IPS DF 19.7 (cell line): ENCODE results near the gene YY1.

ENCODE experiments used
- DNase-seq: peaks from one replicate; pipeline ENCODE4 v3.0.0-alpha.2; 2013; ENCODE audit warnings: low read depth, low spot score

The YY1 gene

DNA sequence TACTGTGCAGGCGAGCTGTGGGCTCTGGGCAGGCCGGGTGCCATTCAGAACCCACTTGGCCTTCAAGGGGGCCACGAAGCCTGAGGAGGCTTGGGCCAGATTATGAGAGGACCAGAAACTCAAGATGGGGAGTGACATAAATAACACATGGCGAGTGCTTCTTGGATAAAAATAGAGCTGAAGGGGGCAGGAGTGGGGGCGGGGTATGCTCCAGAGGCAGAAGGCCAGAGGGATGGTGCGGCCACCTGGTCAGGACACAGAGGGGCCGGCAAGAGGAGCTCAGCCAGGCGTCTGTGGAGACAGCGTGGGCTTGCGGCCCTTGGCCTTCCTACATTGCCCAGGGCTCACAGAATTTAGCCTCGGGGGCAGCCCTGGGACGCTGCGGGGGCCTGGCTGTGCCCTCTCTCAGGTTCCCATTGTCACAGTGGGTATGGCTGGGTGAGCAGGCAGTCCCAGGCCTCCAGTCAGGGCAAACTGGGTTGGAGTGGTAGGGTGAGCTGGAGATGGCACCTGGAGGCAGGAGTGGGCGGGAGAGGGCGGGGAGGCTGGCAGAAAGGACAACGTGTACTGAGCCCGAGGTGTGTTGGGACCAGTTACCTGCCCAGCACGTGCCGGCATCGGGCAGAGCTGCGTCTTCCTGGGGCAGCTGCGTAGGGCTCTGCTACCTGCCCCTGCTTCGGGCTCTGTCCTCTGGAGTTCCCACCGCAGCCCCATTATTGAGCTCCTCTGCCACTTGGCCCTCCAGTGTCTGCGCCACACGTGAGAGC is 74.7 kb downstream of the YY1 start:
- DNase-seq = no peak

DNA sequence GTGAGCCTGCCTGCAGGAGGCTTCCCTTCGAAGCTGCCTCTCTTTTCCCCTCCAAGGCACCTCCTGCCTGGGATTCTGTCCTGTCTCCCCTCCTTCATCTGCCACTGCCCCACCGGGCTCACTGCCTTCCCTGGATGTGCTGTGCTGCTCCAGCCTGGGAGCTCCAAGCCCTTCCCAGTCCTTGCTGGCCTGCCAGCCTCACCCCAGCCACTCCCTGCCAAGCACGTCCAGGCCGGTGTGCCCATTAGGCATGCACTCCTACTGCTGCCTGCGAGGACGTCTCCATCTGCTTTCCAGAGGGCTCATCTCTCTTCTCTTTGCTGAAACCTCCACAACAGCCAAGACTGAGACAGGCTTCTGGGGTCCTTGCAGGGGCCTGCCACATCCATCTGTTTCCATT is 75.8 kb downstream of the YY1 start:
- DNase-seq = no peak

DNA sequence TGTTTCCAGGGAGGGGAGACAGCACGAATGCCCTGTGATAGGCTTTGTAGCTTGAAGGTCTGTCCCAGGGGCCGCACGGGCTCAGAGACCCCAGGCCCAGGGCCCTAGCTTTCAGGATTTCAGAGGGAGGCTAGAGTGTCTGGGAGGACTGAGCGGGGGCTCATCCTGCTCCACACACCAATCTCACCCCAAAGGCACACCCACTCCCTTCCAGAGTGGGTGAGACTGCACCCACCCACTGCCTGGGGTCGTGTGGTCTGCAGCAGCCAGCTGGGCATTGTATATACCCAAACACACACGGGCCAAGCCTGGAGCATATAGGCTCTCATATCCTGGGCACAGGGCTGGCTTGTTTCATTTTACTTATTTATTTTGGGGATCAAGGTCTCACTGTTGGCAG is 78.4 kb downstream of the YY1 start:
- no peak for DNase-seq

DNA sequence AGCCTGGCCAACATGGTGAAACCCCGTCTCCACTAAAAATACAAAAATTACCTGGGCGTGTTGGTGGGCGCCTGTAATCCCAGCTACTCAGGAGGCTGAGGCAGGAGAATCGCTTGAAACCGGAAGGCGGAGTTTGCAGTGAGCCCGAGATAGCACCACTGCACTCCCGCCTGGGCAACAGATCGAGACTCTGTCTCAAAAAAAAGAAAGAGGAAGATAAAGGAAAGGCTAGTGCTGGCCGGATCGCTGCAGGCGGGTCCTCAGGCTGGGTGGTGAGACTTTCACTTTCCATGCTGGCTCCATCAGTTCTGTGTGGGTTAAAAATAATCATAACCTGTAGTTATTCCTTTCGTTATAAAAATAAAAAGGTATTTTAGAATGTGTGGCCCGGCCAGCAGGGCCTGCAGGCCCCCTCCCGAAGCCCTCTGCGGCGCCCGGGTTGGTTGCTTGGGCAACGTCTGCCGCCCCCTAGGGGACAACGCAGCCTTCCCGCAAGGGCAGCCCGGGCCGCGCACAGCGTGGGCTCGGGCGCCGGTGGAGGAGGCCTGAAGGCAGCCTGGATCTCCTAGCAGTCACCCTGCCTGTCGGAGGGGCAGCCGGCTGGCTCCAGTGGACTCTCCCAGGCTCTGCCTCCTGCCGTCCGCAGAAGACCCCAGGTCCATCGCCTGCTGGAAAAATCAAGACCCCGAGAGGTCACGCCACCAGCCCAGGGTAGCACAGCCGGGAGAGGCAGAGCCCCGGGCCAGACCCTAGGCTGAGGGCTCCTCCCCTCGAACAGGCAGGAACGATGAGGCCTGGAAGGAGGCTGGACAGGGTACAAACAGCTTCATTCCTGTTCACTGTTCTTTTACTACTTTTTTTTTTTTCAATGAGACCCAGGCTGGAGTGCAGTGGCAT is 79.2 kb downstream of the YY1 start:
- no peak for DNase-seq

GRCh38 chr14:100320157-100320856 is 81.4 kb downstream of the YY1 start:
- DNase-seq = no peak

DNA sequence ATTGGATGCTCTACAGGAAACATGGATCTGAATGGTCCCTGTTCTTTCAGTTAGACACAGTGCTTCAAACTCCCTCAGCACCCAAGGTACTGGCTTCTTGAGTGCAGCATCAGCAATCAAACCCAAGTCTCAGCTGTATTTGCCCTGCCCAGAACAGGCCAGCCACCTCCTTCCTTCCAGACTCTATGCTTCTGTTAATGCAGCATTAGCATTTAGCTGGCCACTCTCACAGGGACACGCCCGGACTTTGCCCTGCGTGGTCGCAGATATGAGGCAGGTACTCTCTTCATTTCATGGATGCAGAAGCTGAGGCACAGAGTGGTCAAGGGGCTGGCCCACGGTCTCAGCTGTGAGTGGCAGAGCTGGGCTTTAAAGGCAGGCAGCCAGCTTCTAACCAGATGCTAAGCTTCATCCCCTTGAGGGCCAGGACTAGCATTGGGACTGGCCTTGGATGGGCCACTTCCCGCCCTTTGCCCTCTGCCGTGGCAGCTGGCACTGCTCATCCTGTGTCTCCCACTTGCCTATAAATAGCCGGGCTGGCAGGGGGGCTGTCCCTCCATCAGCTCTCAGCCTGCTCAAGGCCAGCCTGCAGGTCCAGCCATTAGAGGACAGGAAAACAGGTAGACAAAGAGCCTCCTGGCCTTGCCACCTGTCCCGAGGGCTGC is 82.7 kb downstream of the YY1 start:
- DNase-seq = no peak

DNA sequence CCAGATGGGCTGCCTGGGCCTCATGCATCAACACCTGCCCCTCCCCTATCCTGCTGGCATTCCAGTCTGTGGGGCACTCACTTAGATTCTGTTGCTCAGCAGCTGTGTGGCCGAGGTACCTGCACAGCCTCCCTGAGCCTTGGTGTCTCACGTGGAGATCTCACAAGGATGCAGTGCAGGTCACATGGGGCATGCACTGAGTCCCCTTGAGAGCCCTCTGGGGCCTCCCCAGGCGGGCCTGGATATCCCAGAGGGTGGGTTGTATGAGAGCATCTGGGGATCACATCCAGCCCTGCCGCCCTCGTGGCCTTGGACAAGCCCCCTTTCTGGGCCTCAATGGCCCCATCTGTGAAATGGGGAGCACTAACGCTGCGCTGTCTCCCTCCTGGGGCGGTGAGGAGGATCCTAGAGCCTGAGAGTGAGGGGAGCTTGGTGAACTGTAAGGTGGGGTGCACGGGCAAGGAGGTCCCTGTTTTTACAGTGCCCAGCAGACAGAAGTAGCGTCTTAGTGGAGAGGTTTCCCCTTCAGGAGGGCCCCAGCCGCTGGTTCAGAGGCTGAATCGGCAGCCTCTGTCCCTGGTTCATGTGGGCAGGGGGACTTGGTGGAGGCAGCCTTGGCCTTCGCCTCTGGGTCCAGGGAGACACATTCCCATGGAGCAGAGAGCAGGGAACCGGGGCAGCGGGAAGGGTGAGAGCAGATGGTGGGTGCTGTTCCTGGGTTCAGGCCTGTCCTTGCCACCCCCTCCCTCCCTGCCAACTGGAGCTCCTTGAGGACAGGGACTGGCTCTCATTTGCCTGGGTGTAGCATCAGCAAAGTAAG is 83.4 kb downstream of the YY1 start:
- no peak for DNase-seq

GRCh38 chr14:100323121-100323941 is 84.4 kb downstream of the YY1 start, which contains the start of gene SLC25A47:
Gene SLC25A47, plus strand, starts transcription at chr14:100323339. Its CDS starts 76 bp downstream, at chr14:100323415.
- no peak for DNase-seq

- no peak for DNase-seq
These were observed 85.0 kb downstream of the YY1 start for GRCh38 chr14:100323942-100324307.

DNA sequence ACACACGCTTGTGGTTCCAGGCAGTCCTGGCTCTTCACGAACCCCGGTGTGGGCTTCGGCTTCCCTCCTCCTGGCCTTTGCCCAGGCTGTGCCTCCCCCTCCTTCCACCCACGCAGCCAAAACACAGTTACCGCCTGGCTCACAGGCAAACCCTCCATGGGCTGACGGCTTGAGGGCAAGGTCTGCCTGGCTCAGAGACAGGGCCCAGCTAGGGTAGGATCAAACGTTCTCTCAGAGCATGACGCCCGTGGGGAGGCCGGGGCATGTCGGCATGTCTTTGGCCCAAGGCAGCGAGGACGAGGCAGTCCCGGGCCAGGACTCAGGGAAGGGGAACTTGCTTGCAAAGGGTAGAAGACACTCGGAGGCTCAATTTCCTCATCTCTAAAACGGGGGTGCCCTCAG is 86.3 kb downstream of the YY1 start:
- DNase-seq = no peak

DNA sequence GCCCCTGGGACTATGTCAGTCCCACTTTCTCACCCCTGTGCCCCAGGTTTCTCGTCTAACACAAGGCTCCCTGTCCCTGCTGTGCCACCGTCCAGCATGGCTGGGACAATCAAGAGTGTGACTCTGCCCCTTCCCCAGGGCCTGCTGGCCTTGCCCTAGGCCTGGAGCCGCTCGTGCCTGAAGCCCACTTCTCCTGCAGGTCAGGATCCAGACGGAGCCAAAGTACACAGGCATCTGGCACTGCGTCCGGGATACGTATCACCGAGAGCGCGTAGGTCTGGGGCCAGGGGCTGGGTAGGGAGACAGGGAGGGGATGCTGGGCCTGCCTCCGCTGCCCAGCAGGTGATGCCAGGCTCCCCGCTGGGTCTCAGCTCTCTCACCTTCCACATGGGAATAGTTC is 87.0 kb downstream of the YY1 start:
- DNase-seq = no peak

GRCh38 chr14:100327128-100327527 is 88.2 kb downstream of the YY1 start:
- no peak for DNase-seq

GRCh38 chr14:100328495-100329163 is 89.7 kb downstream of the YY1 start:
- DNase-seq = no peak

DNA sequence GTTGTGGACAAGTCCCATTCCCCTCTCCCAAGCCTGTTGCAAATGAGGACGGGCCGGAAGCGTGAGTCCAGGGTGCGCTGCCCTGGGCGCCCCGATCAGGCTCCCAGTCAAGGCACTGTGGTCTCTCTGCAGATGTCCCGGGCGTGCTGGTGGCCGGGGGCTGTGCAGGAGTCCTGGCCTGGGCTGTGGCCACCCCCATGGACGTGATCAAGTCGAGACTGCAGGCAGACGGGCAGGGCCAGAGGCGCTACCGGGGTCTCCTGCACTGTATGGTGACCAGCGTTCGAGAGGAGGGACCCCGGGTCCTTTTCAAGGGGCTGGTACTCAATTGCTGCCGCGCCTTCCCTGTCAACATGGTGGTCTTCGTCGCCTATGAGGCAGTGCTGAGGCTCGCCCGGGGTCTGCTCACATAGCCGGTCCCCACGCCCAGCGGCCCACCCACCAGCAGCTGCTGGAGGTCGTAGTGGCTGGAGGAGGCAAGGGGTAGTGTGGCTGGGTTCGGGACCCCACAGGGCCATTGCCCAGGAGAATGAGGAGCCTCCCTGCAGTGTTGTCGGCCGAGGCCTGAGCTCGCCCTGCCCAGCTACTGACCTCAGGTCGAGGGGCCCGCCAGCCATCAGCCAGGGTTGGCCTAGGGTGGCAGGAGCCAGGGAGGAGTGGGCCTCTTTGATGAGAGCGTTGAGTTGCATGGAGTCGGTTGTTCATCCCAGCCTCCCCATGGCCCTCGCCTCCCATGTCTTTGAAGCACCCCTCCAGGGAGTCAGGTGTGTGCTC is 90.5 kb downstream of the YY1 start:
- DNase-seq = no peak

DNA sequence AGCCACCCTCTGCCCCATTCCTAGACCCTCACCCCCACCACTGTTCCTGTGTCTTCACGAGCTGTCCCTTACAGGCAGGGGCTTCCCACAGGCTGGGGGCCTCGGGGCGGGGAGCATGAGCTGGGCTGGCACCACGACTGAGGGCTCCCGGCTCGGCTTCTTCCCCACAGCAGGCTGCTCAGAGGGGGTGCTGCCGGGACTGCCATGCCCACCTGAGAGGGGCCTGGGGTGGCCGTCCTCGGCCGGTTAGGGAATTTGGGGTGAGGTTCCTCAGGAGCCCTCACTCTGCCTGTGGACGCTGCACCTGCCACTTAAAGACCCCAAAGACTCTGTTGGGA is 91.0 kb downstream of the YY1 start:
- DNase-seq = no peak

GRCh38 chr14:100330388-100330931 is 91.5 kb downstream of the YY1 start:
- DNase-seq = no peak

DNA sequence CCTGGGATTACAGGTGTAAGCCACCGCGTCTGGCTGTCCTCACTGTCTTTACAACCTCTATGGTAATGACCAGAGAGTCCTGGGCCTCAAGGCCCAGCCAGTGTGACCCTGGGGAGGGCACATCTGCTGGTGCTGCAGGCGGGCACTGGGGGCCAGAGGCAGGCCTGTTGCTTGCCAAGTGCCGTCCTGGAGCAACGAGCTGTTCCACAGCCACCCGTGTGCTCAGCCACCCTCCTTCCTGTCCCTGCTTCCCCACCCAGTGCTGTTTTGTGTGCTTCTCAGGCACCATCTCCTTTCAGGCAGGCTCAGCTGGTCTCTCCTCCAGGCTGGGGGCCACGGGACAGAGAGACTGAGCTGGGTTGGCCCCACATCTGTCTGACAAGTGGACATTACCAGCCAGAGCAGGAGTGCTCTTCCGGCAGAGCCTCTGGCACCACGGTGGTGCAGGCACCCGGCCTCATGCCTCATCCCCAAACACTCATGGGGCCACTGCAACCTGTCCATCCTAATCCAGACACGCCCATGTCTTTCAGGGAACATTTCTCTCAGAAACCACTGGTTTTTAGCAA is 93.2 kb downstream of the YY1 start:
- DNase-seq = no peak
